ENCODE results near the gene DYNLRB1.

Gene DYNLRB1

GRCh38 chr20:34535301-34535840 is 19.1 kb downstream of the DYNLRB1 start:
- peaks cover 19% of the 10 kb centered on the region for H3K36me3 ChIP-seq (ENCODE audit: insufficient read depth, low read length)
- H3K9ac ChIP-seq (ENCODE audit: low read depth, low read length), result no peak overlapping the region
- H3K4me1 ChIP-seq (ENCODE audit: insufficient read depth, low read length), result no peaks in the 10 kb centered on the region
- H3K9me3 ChIP-seq (ENCODE audit: control insufficient read depth, insufficient read depth, low read length), result no peaks in the 10 kb centered on the region

DNA sequence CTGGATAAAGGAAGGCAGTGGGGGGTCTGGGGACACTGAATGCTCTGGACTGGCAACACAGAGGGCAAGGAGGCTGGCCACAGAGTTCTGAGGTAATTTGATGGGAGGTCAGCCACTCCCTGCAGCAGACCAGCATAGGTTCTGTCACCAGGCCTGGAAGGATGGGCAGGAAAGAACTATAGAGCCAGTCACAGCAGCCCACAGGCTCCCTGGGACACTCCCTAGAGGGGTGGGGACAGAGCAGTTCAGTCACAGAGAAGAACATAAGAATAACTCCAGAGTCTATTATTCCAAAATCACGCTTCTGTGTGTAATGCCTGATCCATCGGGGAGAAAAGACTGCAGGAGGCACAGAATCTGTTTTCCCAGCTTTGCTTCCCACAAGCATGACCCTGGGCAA is 19.6 kb downstream of the DYNLRB1 start:
- no peaks in the 10 kb centered on the region for H3K9me3 ChIP-seq (ENCODE audit: control insufficient read depth, insufficient read depth, low read length)
- H3K36me3 ChIP-seq (ENCODE audit: insufficient read depth, low read length), result peaks cover 18% of the 10 kb centered on the region
- no peaks in the 10 kb centered on the region for H3K4me1 ChIP-seq (ENCODE audit: insufficient read depth, low read length)
- H3K9ac ChIP-seq (ENCODE audit: low read depth, low read length), result no peak overlapping the region

GRCh38 chr20:34536798-34537394 is 20.7 kb downstream of the DYNLRB1 start:
- H3K9me3 ChIP-seq (ENCODE audit: control insufficient read depth, insufficient read depth, low read length), result no peaks in the 10 kb centered on the region
- no peaks in the 10 kb centered on the region for H3K4me1 ChIP-seq (ENCODE audit: insufficient read depth, low read length)
- H3K36me3 ChIP-seq (ENCODE audit: insufficient read depth, low read length), result peaks cover 18% of the 10 kb centered on the region
- no peak overlapping the region for H3K9ac ChIP-seq (ENCODE audit: low read depth, low read length)

DNA sequence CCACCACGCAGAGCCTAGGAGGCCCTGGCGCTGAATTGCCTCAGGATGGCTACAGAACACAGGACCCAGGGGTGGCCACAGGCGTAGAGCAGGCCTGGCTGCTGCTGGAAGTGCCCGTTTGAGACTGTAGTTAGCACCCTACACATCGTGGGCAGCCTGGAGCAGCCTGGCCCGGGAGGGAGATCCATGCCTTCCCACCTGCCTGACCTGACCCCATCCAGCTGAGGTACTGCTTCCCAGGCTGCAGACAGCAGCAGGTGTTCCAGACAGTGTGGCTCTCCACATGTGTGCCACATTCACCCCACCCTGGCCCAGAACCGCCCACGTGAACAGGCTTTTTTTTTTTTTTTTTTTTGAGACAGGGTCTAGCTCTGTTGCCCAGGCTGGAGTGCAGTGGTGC is 21.4 kb downstream of the DYNLRB1 start:
- Histone ChIP-seq H3K9me3 (ENCODE audit: control insufficient read depth, insufficient read depth, low read length) (no peaks in the 10 kb centered on the region), H3K36me3 (ENCODE audit: insufficient read depth, low read length) (peaks cover 18% of the 10 kb centered on the region), H3K9ac (ENCODE audit: low read depth, low read length) (no peak overlapping the region)

DNA sequence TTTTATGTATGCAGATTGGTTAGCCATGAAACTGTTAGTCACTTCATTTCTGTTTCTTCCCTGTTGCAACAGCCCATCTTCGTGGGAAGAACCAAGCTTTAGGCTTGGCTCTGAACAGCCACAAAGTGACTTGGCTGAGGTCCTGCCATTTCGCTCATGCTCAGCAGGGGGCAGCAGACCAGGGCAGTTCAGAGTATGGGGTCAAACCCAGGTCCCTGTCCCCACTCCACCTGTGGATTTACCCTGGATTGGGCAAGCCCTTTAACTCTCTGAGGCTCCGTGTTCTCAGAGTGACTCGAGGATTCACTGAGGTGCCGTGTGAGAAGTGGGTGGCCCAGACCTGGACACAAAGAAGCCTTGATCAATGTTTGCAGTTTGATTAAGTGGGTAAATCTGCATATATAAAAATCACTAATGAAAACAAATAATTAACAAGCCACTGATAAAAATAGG is 22.5 kb downstream of the DYNLRB1 start:
- H3K9me3 ChIP-seq (ENCODE audit: control insufficient read depth, insufficient read depth, low read length), result no peaks in the 10 kb centered on the region
- peaks cover 18% of the 10 kb centered on the region for H3K36me3 ChIP-seq (ENCODE audit: insufficient read depth, low read length)
- H3K4me1 ChIP-seq (ENCODE audit: insufficient read depth, low read length), result no peaks in the 10 kb centered on the region
- H3K9ac ChIP-seq (ENCODE audit: low read depth, low read length), result no peak overlapping the region

More for the DNA sequence above, 21.4 kb downstream of the DYNLRB1 start:
- no peaks in the 10 kb centered on the region for H3K4me1 ChIP-seq (ENCODE audit: insufficient read depth, low read length)

DNA sequence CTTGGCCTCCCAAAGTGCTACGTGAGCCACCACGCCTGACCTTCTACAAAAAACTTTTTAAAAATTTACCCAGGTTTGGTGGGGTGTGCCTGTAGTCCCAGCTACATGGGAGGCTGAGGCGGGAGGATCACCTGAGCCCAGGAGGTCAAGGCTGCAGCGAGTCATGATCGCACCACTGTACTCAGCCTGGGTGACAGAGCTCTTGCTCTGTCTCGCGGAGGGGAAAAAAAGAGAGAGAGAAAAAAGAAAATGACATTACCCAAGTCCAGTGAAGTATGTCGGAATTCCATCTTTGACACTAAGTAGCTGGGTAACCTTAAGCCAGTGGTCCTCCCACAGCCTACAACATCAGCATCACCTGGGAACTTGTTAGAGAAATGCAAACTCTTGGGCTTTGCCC is 23.5 kb downstream of the DYNLRB1 start:
- H3K4me1 ChIP-seq (ENCODE audit: insufficient read depth, low read length), result peaks cover 3% of the 10 kb centered on the region; the same call in 1 of the 2 replicates
- H3K9me3 ChIP-seq (ENCODE audit: control insufficient read depth, insufficient read depth, low read length), result no peaks in the 10 kb centered on the region
- no peak overlapping the region for H3K9ac ChIP-seq (ENCODE audit: low read depth, low read length)
- peaks cover 16% of the 10 kb centered on the region for H3K36me3 ChIP-seq (ENCODE audit: insufficient read depth, low read length)

GRCh38 chr20:34540596-34541263 is 24.5 kb downstream of the DYNLRB1 start:
- peaks cover 3% of the 10 kb centered on the region; the same call in 1 of the 2 replicates for H3K4me1 ChIP-seq (ENCODE audit: insufficient read depth, low read length)
- peaks cover 6% of the 10 kb centered on the region for H3K36me3 ChIP-seq (ENCODE audit: insufficient read depth, low read length)
- no peaks in the 10 kb centered on the region for H3K9me3 ChIP-seq (ENCODE audit: control insufficient read depth, insufficient read depth, low read length)
- H3K9ac ChIP-seq (ENCODE audit: low read depth, low read length), result no peak overlapping the region

GRCh38 chr20:34541264-34541901 is 25.2 kb downstream of the DYNLRB1 start:
- H3K36me3 ChIP-seq (ENCODE audit: insufficient read depth, low read length), result peaks cover 6% of the 10 kb centered on the region
- no peak overlapping the region for H3K9ac ChIP-seq (ENCODE audit: low read depth, low read length)
- H3K4me1 ChIP-seq (ENCODE audit: insufficient read depth, low read length), result peaks cover 3% of the 10 kb centered on the region; the same call in 1 of the 2 replicates
- no peaks in the 10 kb centered on the region for H3K9me3 ChIP-seq (ENCODE audit: control insufficient read depth, insufficient read depth, low read length)

GRCh38 chr20:34541917-34542316 is 25.7 kb downstream of the DYNLRB1 start:
- peaks cover 6% of the 10 kb centered on the region for H3K36me3 ChIP-seq (ENCODE audit: insufficient read depth, low read length)
- H3K4me1 ChIP-seq (ENCODE audit: insufficient read depth, low read length), result peaks cover 3% of the 10 kb centered on the region; the same call in 1 of the 2 replicates
- no peak overlapping the region for H3K9ac ChIP-seq (ENCODE audit: low read depth, low read length)
- H3K9me3 ChIP-seq (ENCODE audit: control insufficient read depth, insufficient read depth, low read length), result no peaks in the 10 kb centered on the region

- Histone ChIP-seq H3K36me3 (ENCODE audit: insufficient read depth, low read length) (peaks cover 5% of the 10 kb centered on the region), H3K9me3 (ENCODE audit: control insufficient read depth, insufficient read depth, low read length) (no peaks in the 10 kb centered on the region), H3K9ac (ENCODE audit: low read depth, low read length) (no peak overlapping the region), H3K4me1 (ENCODE audit: insufficient read depth, low read length) (peaks cover 3% of the 10 kb centered on the region; the same call in 1 of the 2 replicates)
Measured at GRCh38 chr20:34542439-34542838, 26.2 kb downstream of the DYNLRB1 start.

- Histone ChIP-seq H3K4me1 (ENCODE audit: insufficient read depth, low read length) (peaks cover 3% of the 10 kb centered on the region; the same call in 1 of the 2 replicates), H3K36me3 (ENCODE audit: insufficient read depth, low read length) (no peaks in the 10 kb centered on the region; the same call in none of the 2 replicates), H3K9ac (ENCODE audit: low read depth, low read length) (no peak overlapping the region), H3K9me3 (ENCODE audit: control insufficient read depth, insufficient read depth, low read length) (no peaks in the 10 kb centered on the region)
Measured at GRCh38 chr20:34543463-34544056, 27.3 kb downstream of the DYNLRB1 start.

DNA sequence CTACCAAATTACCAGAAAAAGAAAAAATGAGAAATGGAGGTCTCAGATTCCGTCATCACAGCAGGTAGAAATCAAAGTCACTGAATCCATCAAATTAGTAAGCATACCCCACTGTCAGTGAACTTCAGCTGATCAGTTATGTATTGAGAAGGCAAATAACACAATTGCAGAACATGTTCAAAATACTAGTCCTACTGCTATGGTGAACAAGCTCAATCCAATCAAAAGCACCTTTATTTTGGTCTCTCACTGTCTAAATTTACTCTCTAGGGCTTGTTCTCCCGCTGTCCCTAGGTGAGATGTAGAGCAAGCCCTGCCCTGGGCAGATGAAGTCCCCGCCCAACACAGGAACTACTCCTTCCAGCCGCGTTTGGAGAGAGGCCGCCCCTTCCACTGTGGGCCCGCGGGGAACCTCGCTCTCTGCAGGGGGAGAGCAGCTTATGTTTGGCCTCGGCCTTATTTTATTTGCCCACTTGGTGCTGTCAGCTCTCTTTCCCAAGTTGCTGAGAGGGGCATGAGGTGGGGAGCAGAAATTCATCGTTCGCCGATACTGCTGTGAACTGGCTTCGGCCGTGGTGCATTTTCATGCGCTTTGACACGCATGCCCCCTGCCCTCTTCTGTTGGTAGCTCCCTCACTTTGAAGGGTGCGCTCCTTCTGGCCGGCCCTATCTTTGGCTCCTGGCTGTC is 28.0 kb downstream of the DYNLRB1 start:
- peaks cover 3% of the 10 kb centered on the region; the same call in 1 of the 2 replicates for H3K4me1 ChIP-seq (ENCODE audit: insufficient read depth, low read length)
- no peaks in the 10 kb centered on the region; the same call in none of the 2 replicates for H3K36me3 ChIP-seq (ENCODE audit: insufficient read depth, low read length)
- no peaks in the 10 kb centered on the region for H3K9me3 ChIP-seq (ENCODE audit: control insufficient read depth, insufficient read depth, low read length)
- H3K9ac ChIP-seq (ENCODE audit: low read depth, low read length), result peak overlapping the region; percentile 38; the same call in 1 of the 2 replicates

DNA sequence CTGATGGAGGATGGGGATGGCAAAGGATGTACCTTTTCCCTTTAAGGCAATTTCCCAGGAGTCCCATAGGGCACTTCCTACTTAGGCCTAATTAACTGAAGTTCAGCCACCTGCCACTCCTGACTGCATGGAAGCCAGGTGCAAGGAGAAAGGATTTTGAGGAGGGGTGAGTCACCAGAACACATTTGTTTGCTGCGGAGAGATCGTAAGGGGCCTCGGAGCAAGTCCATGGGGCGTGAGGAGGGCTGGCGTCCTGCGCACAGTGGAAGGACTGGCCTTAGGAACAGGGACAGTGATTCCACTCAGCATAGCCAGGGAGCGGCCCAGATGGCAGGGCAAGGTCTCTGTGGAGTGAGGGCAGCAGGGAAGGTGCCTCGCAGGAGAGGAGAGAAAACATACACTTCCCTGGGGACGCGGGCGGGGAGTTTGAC is 30.5 kb downstream of the DYNLRB1 start:
- Histone ChIP-seq H3K9ac (ENCODE audit: low read depth, low read length) (no peak overlapping the region), H3K36me3 (ENCODE audit: insufficient read depth, low read length) (no peaks in the 10 kb centered on the region), H3K9me3 (ENCODE audit: control insufficient read depth, insufficient read depth, low read length) (no peaks in the 10 kb centered on the region), H3K4me1 (ENCODE audit: insufficient read depth, low read length) (peaks cover 3% of the 10 kb centered on the region; the same call in 1 of the 2 replicates)

Data from ES-I3 (cell line).